SIG-M5 (cell line): ENCODE measurements around the gene DERA.

Experiments
- DNase-seq: peaks from one replicate; lab custom pipeline; 2025; lab: John Stamatoyannopoulos, UW

Gene DERA

DNA sequence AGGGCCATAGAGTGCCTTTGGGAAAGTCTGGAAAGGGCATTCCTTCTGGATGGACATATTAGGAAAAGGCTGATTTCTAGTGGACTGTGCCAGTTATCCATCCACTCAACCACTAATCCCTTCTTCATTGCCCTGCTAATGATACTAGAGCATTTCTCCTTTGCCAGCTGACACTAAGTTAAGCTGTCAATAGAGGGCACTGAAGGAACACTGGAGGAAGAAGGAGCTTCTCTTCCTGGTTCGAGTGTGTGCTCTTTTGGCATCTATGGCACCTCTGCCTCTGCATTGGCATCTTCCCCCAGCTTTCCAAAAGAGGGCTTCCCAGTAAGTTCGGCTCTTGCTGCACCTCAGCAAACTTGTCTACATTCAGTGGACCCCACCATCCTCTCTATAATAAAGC, 165.4 kb downstream of the DERA start:
- DNase-seq: no peak

DNA sequence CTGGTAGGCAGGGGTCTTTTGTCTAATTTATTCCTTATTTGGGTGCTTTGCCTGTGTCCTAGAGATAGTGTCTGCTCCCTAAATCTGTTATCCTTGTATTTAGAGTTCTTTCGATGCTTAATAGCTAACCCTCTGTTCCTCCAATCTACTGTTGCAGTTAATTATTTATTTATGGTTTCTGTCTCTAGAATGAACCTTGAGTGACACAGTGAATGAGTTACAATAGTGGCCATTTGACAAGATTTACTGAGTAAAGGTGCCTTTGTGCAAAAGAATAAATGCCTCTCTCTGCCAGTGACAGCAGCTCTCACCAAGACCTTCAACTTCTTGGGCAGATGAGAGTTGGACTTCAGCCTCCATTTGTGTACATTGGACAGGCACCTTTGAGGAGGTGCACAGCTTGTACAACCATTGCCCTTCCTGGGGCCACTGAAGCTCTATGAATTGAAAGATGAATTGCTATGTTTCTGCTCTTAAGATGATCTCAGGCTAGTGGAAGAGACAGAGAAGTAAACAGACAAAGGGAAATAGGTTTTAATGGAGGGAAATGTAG, 165.9 kb downstream of the DERA start:
- no peak for DNase-seq

DNA sequence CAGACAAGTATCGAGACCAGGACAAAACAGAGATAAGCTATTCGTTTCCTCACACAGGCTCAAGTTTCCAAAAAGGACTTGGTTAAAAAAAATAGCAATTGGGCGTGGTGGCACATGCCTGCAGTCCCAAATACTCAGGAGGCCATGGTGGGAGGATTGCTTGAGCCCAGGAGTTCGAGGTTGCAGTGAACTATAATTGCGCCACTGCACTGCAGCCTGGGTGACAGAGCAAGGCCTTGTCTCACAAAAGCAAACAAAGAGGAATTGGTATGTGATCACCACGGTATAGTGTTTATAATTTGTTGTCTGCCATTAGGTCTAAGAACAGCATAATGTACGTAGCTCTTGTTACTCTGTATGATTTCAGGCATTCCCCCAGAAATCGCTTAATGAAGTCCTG, 175.3 kb downstream of the DERA start:
- DNase-seq: no peak

DNA sequence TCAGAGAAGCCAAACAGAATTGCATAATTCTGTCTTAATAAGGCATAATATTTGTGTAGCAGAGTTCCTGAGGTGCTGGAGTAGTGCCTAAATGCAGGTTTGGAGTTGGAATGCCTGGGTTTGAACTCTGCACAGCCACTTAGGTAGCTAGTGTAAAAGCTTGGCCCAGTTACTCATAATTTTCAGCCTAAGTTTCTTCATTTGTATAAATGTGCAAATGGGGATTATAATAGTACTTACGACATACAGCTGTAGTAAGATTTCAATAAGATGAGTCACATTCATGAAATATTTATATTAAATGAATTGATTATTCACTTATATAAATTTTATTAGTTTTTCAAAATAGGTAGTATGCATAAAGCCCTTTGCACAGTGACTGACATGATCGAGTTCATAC, 175.8 kb downstream of the DERA start:
- DNase-seq: no peak
